Muscle of back (tissue), 11 donors: Measurements from ENCODE around the gene GIGYF1. TPM values are rescaled to one million over a fixed set of nuclear protein-coding genes. Genes with fewer than 3 reads are reported as not detected.

Source experiments
- DNase-seq, 3 donors: peaks; one replicate each; pipeline versions ENCODE4 v3.0.0 to v3.0.0-alpha.2; 2013
- polyA plus RNA-seq, 10 donors: library from polyadenylated mRNA; unstranded; fragments of 120-200 nt; gene quantifications; one replicate each; pipeline ENCODE4 v1.2.1, GENCODE V29; 2013; ENCODE audit not compliant: insufficient read length in 10 of 10

GIGYF1 gene
- polyA plus RNA-seq, 10 donors, result 18.0 to 36.2 (median 26.0) TPM

- DNase-seq, result no peak
These were observed 54.0 kb downstream of the GIGYF1 start for GRCh38 chr7:100639995-100640516.

GRCh38 chr7:100632951-100633717 is 60.9 kb downstream of the GIGYF1 start:
- peak in 2 of 3 donors; percentile 40 to 68 for DNase-seq

GRCh38 chr7:100630066-100630465 is 64.0 kb downstream of the GIGYF1 start:
- DNase-seq, result no peak

Other genes with a start within 250 kb of the GIGYF1 start
- 1 to 10 TPM in 8 of 10 donors, under 1 TPM in 2; 0.86 to 3.5 (median 1.4) TPM for gene SPACDR, start 230.0 kb downstream of the GIGYF1 start, polyA plus RNA-seq
- gene TSC22D4, start 215.0 kb downstream of the GIGYF1 start, polyA plus RNA-seq, result 10 to 100 TPM; 30.3 to 46.3 (median 40.1) TPM
- 1 to 10 TPM; 1.1 to 3.4 (median 1.7) TPM for gene NYAP1, start 210.3 kb downstream of the GIGYF1 start, polyA plus RNA-seq
- gene AGFG2, start 155.0 kb downstream of the GIGYF1 start, polyA plus RNA-seq, result 10 to 100 TPM in 5 of 10 donors, 1 to 10 TPM in 5; 8.6 to 12.5 (median 9.8) TPM
- gene SAP25, start 120.3 kb downstream of the GIGYF1 start, polyA plus RNA-seq, result 1 to 10 TPM; 1.5 to 5.3 (median 2.6) TPM
- 10 to 100 TPM; 16.7 to 30.5 (median 22.7) TPM for gene LRCH4, start 108.1 kb downstream of the GIGYF1 start, polyA plus RNA-seq
- gene FBXO24, start 107.9 kb downstream of the GIGYF1 start, polyA plus RNA-seq, result 1 to 10 TPM in 4 of 10 donors, under 1 TPM in 6; 0.74 to 2.0 (median 0.94) TPM
- gene PCOLCE, start 91.9 kb downstream of the GIGYF1 start, polyA plus RNA-seq, result 100 to 1,000 TPM; 202 to 371 (median 254) TPM
- gene MOSPD3, start 81.7 kb downstream of the GIGYF1 start, polyA plus RNA-seq, result 10 to 100 TPM; 11.8 to 20.0 (median 15.8) TPM
- gene TFR2, start 52.7 kb downstream of the GIGYF1 start, polyA plus RNA-seq, result 1 to 10 TPM in 4 of 10 donors, under 1 TPM in 6; 0.46 to 1.4 (median 0.98) TPM
- under 1 TPM in 1 of 10 donors, not detected in 9; 0.14 TPM for gene ACTL6B, start 37.8 kb downstream of the GIGYF1 start, polyA plus RNA-seq
- gene GNB2, start 20.5 kb downstream of the GIGYF1 start, polyA plus RNA-seq, result 100 to 1,000 TPM; 110 to 181 (median 147) TPM
- gene POP7, start 11.9 kb upstream of the GIGYF1 start, polyA plus RNA-seq, result 10 to 100 TPM; 13.6 to 33.1 (median 18.9) TPM
- under 1 TPM in 1 of 10 donors, not detected in 9; 0.10 TPM for gene EPO, start 26.2 kb upstream of the GIGYF1 start, polyA plus RNA-seq
- not detected for gene ZAN, start 39.3 kb upstream of the GIGYF1 start, polyA plus RNA-seq
- gene EPHB4, start 133.3 kb upstream of the GIGYF1 start, polyA plus RNA-seq, result 10 to 100 TPM; 38.5 to 78.6 (median 48.4) TPM
- gene SLC12A9, start 158.5 kb upstream of the GIGYF1 start, polyA plus RNA-seq, result 10 to 100 TPM; 12.5 to 25.7 (median 16.5) TPM
- gene TRIP6, start 173.1 kb upstream of the GIGYF1 start, polyA plus RNA-seq, result 10 to 100 TPM; 29.3 to 58.6 (median 39.7) TPM
- gene SRRT, start 180.9 kb upstream of the GIGYF1 start, polyA plus RNA-seq, result 100 to 1,000 TPM in 3 of 10 donors, 10 to 100 TPM in 7; 76.6 to 115 (median 94.7) TPM
- gene UFSP1, start 195.5 kb upstream of the GIGYF1 start, polyA plus RNA-seq, result 1 to 10 TPM; 1.2 to 3.1 (median 2.4) TPM
- gene ACHE, start 201.6 kb upstream of the GIGYF1 start, polyA plus RNA-seq, result 10 to 100 TPM; 29.8 to 96.0 (median 59.5) TPM